Lower lobe of right lung (tissue), 2 donors: Measurements from ENCODE around the gene NLRP5. TPM values are rescaled to one million over a fixed set of nuclear protein-coding genes. Genes with fewer than 3 reads are reported as not detected.

ENCODE experiments used
- ATAC-seq, 2 donors: fragments of 200-7000 bp; cut with Tn5 transposase; one replicate each; pipeline ENCODE4 v1.9.1; 2020 to 2022; ENCODE audit warnings: mild to moderate bottlenecking in 2 of 2, moderate library complexity in 2 of 2
- DNase-seq: peaks from one replicate; pipeline ENCODE4 v3.0.0-alpha.2; 2020
- H3K27ac ChIP-seq: fragments of 200-600 bp; one replicate; pipeline ENCODE4 v1.8.0; 2022
- H3K27me3 ChIP-seq: fragments of 200-600 bp; one replicate; pipeline ENCODE4 v1.8.0; 2022; ENCODE audit warnings: low read depth
- H3K36me3 ChIP-seq: fragments of 200-600 bp; one replicate; pipeline ENCODE4 v1.8.0; 2022; ENCODE audit warnings: mild to moderate bottlenecking
- H3K4me1 ChIP-seq: fragments of 200-600 bp; one replicate; pipeline ENCODE4 v1.8.0; 2022
- H3K4me3 ChIP-seq: fragments of 200-600 bp; one replicate; pipeline ENCODE4 v1.8.0; 2022; ENCODE audit warnings: mild to moderate bottlenecking
- H3K9me3 ChIP-seq: fragments of 200-600 bp; one replicate; pipeline ENCODE4 v1.8.0; 2022
- intact Hi-C: fragments of 100-400 bp; cut with DNase I; formaldehyde crosslinking; loops from one replicate; pipeline ENCODE4 v1.11.0; 2022
- total RNA-seq: library from RNA; stranded (reverse); fragmentation: NEBNext Ultra II Directional; extraction: Animal tissue kit (Norgen Biotek cat#: 25700); gene quantifications from one replicate; pipeline ENCODE4 v1.2.1, GENCODE V29; 2021
- TF ChIP-seq, protein P1 (sequence below): fragments of 200-600 bp; IDR thresholded peaks from one replicate; pipeline ENCODE4 v1.8.0; 2022; ENCODE audit warnings: antibody characterized with exemption, mild to moderate bottlenecking
- donor health status: DM: no; HTN: yes; CAD: no; lungs with severe emphysema.

The NLRP5 gene
- total RNA-seq, 1 donor from 2014 or later: not detected

DNA sequence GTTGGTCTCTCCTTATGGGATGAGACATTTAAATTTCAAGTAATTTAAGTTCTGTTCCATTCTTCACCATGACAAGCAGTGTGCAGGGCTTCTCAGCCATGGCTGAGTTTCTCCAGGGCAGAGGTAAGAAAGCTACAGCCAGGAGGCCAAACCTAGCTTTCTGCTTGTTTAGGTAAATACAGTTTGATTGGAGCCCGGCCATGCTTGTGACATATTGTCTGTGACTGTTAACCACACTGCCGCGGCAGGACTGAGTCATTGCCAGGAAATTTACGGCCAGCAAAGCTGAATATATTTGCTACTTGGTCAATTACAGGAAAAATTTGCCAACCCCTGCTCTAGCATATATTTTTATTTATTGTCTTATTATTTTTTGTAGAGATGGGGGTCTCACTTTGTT is 28.2 kb upstream of the NLRP5 start:
- no peaks in the 10 kb centered on the region for H3K4me1 ChIP-seq

GRCh38 chr19:55959996-55960675 is 26.4 kb upstream of the NLRP5 start:
- no peaks in the 10 kb centered on the region for H3K36me3 ChIP-seq
- TF ChIP-seq, protein P1, sequence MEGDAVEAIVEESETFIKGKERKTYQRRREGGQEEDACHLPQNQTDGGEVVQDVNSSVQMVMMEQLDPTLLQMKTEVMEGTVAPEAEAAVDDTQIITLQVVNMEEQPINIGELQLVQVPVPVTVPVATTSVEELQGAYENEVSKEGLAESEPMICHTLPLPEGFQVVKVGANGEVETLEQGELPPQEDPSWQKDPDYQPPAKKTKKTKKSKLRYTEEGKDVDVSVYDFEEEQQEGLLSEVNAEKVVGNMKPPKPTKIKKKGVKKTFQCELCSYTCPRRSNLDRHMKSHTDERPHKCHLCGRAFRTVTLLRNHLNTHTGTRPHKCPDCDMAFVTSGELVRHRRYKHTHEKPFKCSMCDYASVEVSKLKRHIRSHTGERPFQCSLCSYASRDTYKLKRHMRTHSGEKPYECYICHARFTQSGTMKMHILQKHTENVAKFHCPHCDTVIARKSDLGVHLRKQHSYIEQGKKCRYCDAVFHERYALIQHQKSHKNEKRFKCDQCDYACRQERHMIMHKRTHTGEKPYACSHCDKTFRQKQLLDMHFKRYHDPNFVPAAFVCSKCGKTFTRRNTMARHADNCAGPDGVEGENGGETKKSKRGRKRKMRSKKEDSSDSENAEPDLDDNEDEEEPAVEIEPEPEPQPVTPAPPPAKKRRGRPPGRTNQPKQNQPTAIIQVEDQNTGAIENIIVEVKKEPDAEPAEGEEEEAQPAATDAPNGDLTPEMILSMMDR: no peak
- H3K9me3 ChIP-seq: no peaks in the 10 kb centered on the region
- ATAC-seq (no peak), DNase-seq (no peak)
- no peak overlapping the region for H3K4me3 ChIP-seq
- intact Hi-C loops: no loop called here
- H3K27ac ChIP-seq: no peak overlapping the region
- H3K27me3 ChIP-seq: peaks cover 3% of the 10 kb centered on the region
- no peaks in the 10 kb centered on the region for H3K4me1 ChIP-seq

More for the DNA sequence above, 28.2 kb upstream of the NLRP5 start:
- H3K9me3 ChIP-seq: no peaks in the 10 kb centered on the region
- ATAC-seq (no peak), DNase-seq (no peak)
- no peak overlapping the region for H3K4me3 ChIP-seq
- TF ChIP-seq, protein P1: no peak
- intact Hi-C loops: no loop called here
- H3K36me3 ChIP-seq: no peaks in the 10 kb centered on the region
- H3K27ac ChIP-seq: no peak overlapping the region
- peaks cover 3% of the 10 kb centered on the region for H3K27me3 ChIP-seq

DNA sequence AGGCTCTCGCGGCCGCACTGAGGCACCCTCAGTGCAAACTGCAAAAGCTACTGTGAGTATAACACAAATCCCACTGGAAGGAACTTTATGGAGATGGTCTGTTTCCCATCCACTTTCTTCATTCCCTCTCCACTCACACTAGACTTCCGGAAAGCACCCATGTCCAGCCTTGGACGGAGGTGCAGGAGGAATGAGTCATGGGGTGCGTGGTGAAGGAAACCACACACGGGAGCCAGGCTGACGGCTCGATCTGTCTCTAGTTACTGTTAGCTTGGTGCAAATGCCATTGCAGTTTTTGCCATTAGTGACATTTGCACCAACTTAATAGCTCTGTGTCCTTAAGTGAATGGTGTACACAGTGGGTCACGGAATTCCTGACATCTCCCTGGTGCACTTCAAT is 24.4 kb upstream of the NLRP5 start:
- Histone ChIP-seq H3K4me3 (no peak overlapping the region), H3K4me1 (no peaks in the 10 kb centered on the region), H3K27ac (no peak overlapping the region), H3K27me3 (no peaks in the 10 kb centered on the region), H3K9me3 (no peaks in the 10 kb centered on the region), H3K36me3 (no peaks in the 10 kb centered on the region)
- TF ChIP-seq, protein P1: no peak
- no peak for DNase-seq
- intact Hi-C loops: no loop called here
- ATAC-seq: no peak

GRCh38 chr19:55973982-55974381 is 12.6 kb upstream of the NLRP5 start:
- H3K9me3 ChIP-seq: no peaks in the 10 kb centered on the region
- H3K27me3 ChIP-seq: no peaks in the 10 kb centered on the region
- no peaks in the 10 kb centered on the region for H3K4me1 ChIP-seq
- no peak overlapping the region for H3K27ac ChIP-seq
- intact Hi-C loops: no loop called here
- TF ChIP-seq, protein P1: no peak
- ATAC-seq: no peak
- no peaks in the 10 kb centered on the region for H3K36me3 ChIP-seq
- H3K4me3 ChIP-seq: no peak overlapping the region
- DNase-seq: no peak

- ATAC-seq (no peak), DNase-seq (no peak)
- no peaks in the 10 kb centered on the region for H3K36me3 ChIP-seq
- H3K27ac ChIP-seq: no peak overlapping the region
- H3K9me3 ChIP-seq: no peaks in the 10 kb centered on the region
- intact Hi-C loops: no loop called here
- H3K4me3 ChIP-seq: no peak overlapping the region
- TF ChIP-seq, protein P1: no peak
- H3K27me3 ChIP-seq: peaks cover 7% of the 10 kb centered on the region
- H3K4me1 ChIP-seq: no peaks in the 10 kb centered on the region
Measured at GRCh38 chr19:55980415-55980814, 6.2 kb upstream of the NLRP5 start.
